Right kidney (tissue), 1 donor: ENCODE data around the gene GAPT.
"Not testable (repeated sequence)": the region's sequence is repeated elsewhere in the genome, so short reads cannot be mapped to it uniquely, and the experiment has no call there.

Experiments
- DNase-seq: peaks from one replicate; pipeline ENCODE4 v3.0.0-alpha.2; 2016

Gene GAPT

DNA sequence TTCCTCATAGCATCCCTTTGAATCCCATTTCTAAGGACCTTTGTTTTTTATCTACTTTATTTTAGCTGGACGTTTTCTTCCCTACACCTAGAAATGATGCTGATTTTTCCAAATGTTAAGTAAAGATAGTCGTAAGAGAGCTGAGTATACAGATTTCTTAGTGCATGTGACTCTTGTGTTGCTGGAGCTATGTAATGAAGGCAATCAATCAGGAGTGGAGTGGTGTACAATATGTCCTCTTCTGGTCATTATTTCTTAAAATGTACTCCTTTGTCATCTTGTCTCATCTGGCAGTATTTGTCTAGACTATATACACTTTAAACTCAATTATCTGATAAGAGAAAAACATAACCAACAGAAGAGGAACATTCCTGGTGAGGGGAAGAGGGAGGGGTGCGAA, 13.5 kb downstream of the GAPT start:
- no peak for DNase-seq

DNA sequence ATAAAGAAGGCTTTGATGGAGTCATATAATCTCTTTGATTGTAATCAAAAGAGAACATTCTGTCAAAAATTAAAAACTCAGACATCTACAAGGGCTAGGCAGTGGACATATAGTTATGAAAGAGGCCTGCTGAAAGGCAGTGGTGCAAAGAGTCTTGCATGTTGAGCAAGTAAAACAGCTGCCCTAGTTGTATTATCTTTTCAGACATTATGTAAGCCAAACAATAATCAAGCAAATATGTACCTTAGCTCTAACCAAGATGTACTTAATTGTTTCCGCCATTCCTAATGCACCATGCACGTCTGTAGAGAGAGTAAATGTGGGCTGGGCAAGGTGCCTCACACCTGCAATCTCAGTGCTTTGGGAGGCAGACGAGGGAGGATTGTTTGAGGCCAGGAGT, 14.3 kb downstream of the GAPT start:
- no peak for DNase-seq

DNA sequence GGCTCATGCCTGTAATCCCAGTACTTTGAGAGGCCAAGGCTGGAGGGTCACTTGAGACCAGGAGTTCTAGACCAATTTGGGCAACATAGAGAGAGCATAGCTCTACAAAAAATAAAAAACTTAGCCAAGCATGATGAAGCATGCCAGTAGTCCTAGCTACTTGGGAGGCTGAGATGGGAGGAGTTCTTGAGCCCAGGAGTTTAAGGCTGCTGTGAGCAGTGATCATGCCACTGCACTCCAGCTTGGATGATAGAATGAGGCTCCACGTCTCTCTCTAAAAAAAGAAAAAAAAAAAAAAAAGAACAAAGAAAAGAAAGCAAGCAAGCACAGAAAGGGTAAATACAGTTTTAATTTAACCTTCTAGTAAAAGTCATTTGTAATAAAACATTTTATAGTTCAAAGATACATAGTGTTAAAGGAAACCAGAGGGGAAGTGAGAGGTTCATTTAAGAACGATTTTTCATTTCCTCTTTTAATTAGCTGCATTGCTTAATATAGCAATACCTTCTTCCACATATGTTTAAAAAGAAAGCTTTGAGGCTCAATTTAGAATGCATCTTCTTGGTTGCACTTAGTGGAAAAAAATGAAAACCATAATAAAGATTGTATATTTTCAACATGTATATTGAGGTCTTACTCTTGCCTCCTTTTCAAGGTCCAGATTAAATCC, 14.9 kb downstream of the GAPT start:
- no peak for DNase-seq

DNA sequence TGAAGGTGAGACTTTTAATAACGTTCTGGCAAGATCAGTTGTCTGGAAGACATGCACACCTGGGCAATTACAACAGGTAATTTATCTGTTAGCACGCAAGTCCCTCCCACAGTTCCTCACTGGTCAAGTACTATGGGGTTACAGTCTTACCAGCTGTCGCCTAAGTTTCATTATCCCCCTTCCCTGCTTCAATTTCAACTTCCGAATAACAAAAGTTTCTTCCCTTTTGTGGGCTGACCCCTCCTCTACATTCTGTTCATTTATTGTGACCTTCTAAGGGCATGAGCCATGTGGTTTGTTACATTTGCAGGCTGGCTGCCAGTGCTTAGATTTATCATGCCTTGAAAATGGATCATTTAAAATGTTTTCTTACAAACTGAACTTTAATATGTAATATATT, 16.5 kb downstream of the GAPT start:
- no peak for DNase-seq

DNA sequence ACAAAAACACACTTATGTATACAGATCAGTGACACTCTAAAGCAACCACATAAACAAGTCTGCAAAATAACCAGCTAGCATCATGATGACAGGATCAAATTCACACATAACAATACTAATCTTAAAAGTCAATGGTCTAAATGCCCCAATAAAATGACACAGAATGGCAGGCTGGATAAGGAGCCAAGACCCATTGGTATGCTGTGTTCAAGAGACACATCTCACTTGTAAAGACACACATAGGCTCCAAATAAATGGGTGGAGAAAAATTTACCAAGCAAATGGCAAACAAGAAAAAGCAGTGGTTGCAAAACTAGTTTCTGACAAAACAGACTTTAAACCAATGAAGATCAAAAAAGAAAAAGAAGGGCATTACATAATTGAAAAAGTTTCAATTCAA, 26.0 kb downstream of the GAPT start:
- DNase-seq, result no peak

DNA sequence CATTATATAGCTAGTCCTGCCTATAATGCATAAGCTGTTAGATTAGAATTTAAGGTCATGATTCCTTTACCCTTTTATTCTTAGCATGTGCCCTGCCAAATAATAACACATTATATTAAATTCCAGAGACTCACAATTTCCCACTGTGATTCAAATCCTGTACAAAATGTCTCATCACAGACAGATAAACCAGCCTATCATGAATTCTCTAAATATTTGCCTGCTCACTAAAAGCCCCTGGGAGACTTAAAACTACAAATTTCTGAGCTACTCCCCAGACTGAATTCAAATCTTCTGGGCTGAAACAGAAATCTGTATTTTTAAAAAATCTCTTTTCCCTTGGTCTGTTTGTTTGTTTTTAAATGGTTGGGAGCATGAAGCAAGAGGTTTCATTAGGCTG, 32.7 kb downstream of the GAPT start:
- no peak for DNase-seq

- DNase-seq, result no peak
Observed at GRCh38 chr5:58524571-58524970, 33.3 kb downstream of the GAPT start.

GRCh38 chr5:58530942-58531490, 39.8 kb downstream of the GAPT start:
- DNase-seq, result no peak

- DNase-seq, result not testable (repeated sequence)
Observed at GRCh38 chr5:58541935-58542334, 50.7 kb downstream of the GAPT start.

DNA sequence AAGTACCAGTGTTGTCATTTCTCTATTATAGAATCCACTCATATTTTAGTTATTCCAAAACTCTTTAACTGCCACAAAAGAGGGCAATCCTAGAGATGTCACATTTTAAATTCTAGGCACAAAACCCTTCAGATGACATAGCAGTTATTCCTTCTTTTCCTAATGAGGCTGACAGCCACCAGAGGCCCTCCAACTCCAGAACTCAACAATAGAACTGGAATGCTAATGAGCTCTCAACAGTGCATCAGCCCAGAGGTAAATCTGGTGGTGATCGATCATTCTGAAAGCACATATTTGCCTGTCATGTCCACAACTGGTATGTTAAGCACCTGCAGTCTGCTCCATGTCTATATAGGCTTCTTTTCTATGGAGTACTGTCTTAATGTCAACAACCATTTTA, 51.5 kb downstream of the GAPT start:
- DNase-seq, result no peak

DNA sequence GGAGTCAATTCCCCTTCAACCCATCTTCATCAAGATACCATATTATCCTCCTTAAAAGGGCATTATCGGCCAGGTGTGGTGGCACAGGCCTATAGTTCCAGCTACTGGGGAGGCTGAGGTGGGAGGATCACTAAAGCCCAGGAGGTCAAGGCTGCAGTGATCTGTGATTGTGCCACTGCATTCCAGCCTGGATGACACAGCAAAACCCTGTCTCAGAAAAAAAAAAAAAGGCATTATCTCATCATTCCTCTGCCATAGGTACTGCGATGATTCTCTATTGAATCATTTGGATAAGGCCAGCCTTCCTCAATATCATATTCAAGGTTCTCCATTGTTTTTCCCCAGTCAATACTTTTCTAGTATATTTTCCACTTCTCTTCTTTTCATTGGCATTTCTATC, 52.5 kb downstream of the GAPT start:
- no peak for DNase-seq

- no peak for DNase-seq
Observed at GRCh38 chr5:58544195-58544594, 53.0 kb downstream of the GAPT start.

GRCh38 chr5:58544926-58545325, 53.7 kb downstream of the GAPT start:
- no peak for DNase-seq

DNA sequence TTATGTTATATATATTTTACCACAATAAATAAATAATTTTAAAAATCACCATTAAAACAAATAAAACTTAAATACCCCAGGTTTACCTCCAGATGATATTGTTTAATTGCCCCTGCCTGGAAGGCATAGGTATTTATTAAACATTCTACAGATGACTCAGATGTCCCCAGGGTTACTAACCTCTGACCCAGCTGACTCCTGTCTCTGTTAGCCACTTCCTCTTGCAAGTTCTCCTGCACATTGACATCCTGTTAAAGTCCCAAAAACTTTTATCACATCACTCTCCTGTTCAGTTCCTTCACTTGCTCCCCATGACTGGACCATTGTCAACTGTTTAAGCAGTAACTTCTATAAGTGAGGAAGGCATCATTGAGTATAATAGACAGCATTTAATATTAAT, 54.7 kb downstream of the GAPT start:
- DNase-seq, result no peak
